H1 (cell line): ENCODE data around the gene AANAT. TPM values are rescaled to one million over a fixed set of nuclear protein-coding genes. Genes with fewer than 3 reads are reported as not detected.
"Not testable (repeated sequence)": the region's sequence is repeated elsewhere in the genome, so short reads cannot be mapped to it uniquely, and the experiment has no call there.

Experiments
- CTCF ChIA-PET: fragments of 300-600 bp; sonication (Branson Sonifier 250); formaldehyde crosslinking; loops from one replicate; lab custom pipeline; 2021; ENCODE audit not compliant: partially characterized antibody; lab: Charles Lee
- POLR2A ChIA-PET: fragments of 300-600 bp; sonication (Branson Sonifier 250); formaldehyde crosslinking; loops from one replicate; lab custom pipeline; 2021; ENCODE audit warnings: inconsistent platforms; ENCODE audit not compliant: partially characterized antibody; lab: Charles Lee
- DNase-seq, 2 experiments: peaks; one replicate each; pipeline versions ENCODE4 v3.0.0 to v3.0.0-alpha.2; 2010 to 2022; ENCODE audit warnings: low spot score in 2 of 2, low read depth in 1 of 2, mixed read lengths in 1 of 2
- FAIRE-seq: peaks from 2 replicates; lab custom pipeline; 2011; peaks lifted over from hg19 to GRCh38; lab: Jason Lieb, UNC
- H2AFZ ChIP-seq: 2 replicates; pipeline ENCODE4 v1.8.1; 2012; ENCODE audit warnings: low read length, inconsistent platforms
- H2AK5ac ChIP-seq: 2 replicates; pipeline ENCODE4 v1.6.1; 2013; ENCODE audit warnings: low read depth, low read length
- H2BK120ac ChIP-seq: replicated peaks from 2 replicates; pipeline ENCODE3; 2013; ENCODE audit warnings: low read depth, low read length, inconsistent platforms
- H2BK12ac ChIP-seq: 2 replicates; pipeline ENCODE4 v1.6.1; 2013; ENCODE audit warnings: low read depth, low read length
- H2BK15ac ChIP-seq: 2 replicates; pipeline ENCODE4 v1.6.1; 2013; ENCODE audit warnings: low read length
- H2BK20ac ChIP-seq: 2 replicates; pipeline ENCODE4 v1.6.1; 2013; ENCODE audit warnings: low read length
- H2BK5ac ChIP-seq: 2 replicates; pipeline ENCODE4 v1.6.1; 2013; ENCODE audit warnings: low read depth, low read length
- H3K14ac ChIP-seq: 2 replicates; pipeline ENCODE4 v1.6.1; 2013; ENCODE audit warnings: inconsistent platforms; ENCODE audit not compliant: insufficient read length
- H3K18ac ChIP-seq: 2 replicates; pipeline ENCODE4 v1.6.1; 2013; ENCODE audit warnings: low read length; ENCODE audit errors: extremely low read depth
- H3K23ac ChIP-seq: 2 replicates; pipeline ENCODE4 v1.6.1; 2013; ENCODE audit warnings: inconsistent platforms; ENCODE audit not compliant: insufficient read length
- H3K23me2 ChIP-seq: 2 replicates; pipeline ENCODE4 v1.6.1; 2013; ENCODE audit warnings: low read depth, low read length
- H3K27ac ChIP-seq: 2 replicates; pipeline ENCODE4 v1.6.1; 2011; ENCODE audit warnings: low read depth, low read length, inconsistent platforms
- H3K27me3 ChIP-seq, 4 experiments: replicated peaks in 1 of 4; 1 replicate in 1 of 4; 2 replicates in 3 of 4; pipeline versions ENCODE4 v1.6.1 to v1.8.1; 2011 to 2013; ENCODE audit warnings: low read length in 3 of 4, mild to moderate bottlenecking in 3 of 4, inconsistent platforms in 2 of 4, mixed read lengths in 2 of 4, moderate library complexity in 1 of 4; ENCODE audit not compliant: control insufficient read depth in 3 of 4, insufficient read depth in 3 of 4; ENCODE audit errors: extremely low read depth in 1 of 4
- H3K36me3 ChIP-seq, 4 experiments: 2 replicates each; pipeline versions ENCODE4 v1.6.1 to v1.8.1; 2011 to 2013; ENCODE audit warnings: mild to moderate bottlenecking in 4 of 4, low read length in 3 of 4, moderate library complexity in 2 of 4, control low read depth in 1 of 4, inconsistent platforms in 1 of 4; ENCODE audit not compliant: insufficient read depth in 4 of 4, control insufficient read depth in 2 of 4
- H3K4ac ChIP-seq: replicated peaks from 2 replicates; pipeline ENCODE3; 2013; ENCODE audit warnings: low read length, low read depth, mixed read lengths, inconsistent platforms; ENCODE audit not compliant: insufficient read length
- H3K4me1 ChIP-seq, 4 experiments: replicated peaks in 1 of 4; 1 replicate in 1 of 4; 2 replicates in 3 of 4; pipeline versions ENCODE4 v1.6.1 to v1.8.1; 2011 to 2013; ENCODE audit warnings: low read length in 3 of 4, inconsistent platforms in 2 of 4, mixed read lengths in 1 of 4; ENCODE audit not compliant: insufficient read depth in 4 of 4, control insufficient read depth in 3 of 4
- H3K4me2 ChIP-seq, 2 experiments: 2 replicates each; pipeline versions ENCODE4 v1.6.1 to v1.8.1; 2011 to 2013; ENCODE audit warnings: low read depth in 2 of 2, low read length in 2 of 2, control low read depth in 1 of 2, inconsistent platforms in 1 of 2, mild to moderate bottlenecking in 1 of 2; ENCODE audit not compliant: insufficient read depth in 1 of 2
- H3K4me3 ChIP-seq, 4 experiments: fragments of 200-600, 300-600 bp in 1 of 4; sonication (generic), shearing (Covaris generic), sonication (Bioruptor Twin) in 1 of 4; 2 replicates each; pipeline versions ENCODE4 v1.5.1 to v1.8.1; 2011 to 2016; ENCODE audit warnings: low read length in 4 of 4, low read depth in 3 of 4, control low read depth in 2 of 4, inconsistent platforms in 2 of 4, mild to moderate bottlenecking in 2 of 4, mixed read lengths in 1 of 4, moderate library complexity in 1 of 4; ENCODE audit not compliant: insufficient read depth in 2 of 4; ENCODE audit errors: extremely low read depth in 1 of 4
- H3K56ac ChIP-seq: replicated peaks from 2 replicates; pipeline ENCODE3; 2013; ENCODE audit warnings: low read depth, mild to moderate bottlenecking, mixed read lengths, low read length, inconsistent platforms; ENCODE audit not compliant: insufficient read length
- H3K79me1 ChIP-seq: 2 replicates; pipeline ENCODE4 v1.6.1; 2013; ENCODE audit warnings: low read depth, low read length, control low read depth
- H3K79me2 ChIP-seq, 2 experiments: 2 replicates each; pipeline versions ENCODE4 v1.6.1 to v1.8.1; 2012 to 2013; ENCODE audit warnings: low read length in 2 of 2, mild to moderate bottlenecking in 2 of 2, inconsistent platforms in 1 of 2; ENCODE audit not compliant: insufficient read depth in 2 of 2, control insufficient read depth in 1 of 2
- H3K9ac ChIP-seq, 4 experiments: replicated peaks in 1 of 4; 1 replicate in 1 of 4; 2 replicates in 3 of 4; pipeline versions ENCODE4 v1.6.1 to v1.8.1; 2011 to 2013; ENCODE audit warnings: low read depth in 3 of 4, low read length in 3 of 4, control low read depth in 2 of 4, mild to moderate bottlenecking in 2 of 4, moderate library complexity in 2 of 4, inconsistent platforms in 1 of 4; ENCODE audit errors: extremely low read depth in 1 of 4
- H3K9me3 ChIP-seq, 2 experiments: 2 replicates each; pipeline versions ENCODE4 v1.6.1 to v1.8.1; 2012 to 2013; ENCODE audit warnings: mild to moderate bottlenecking in 2 of 2, moderate library complexity in 2 of 2, control low read depth in 1 of 2, inconsistent platforms in 1 of 2, low read depth in 1 of 2, low read length in 1 of 2, mixed read lengths in 1 of 2; ENCODE audit not compliant: insufficient read depth in 2 of 2
- H4K20me1 ChIP-seq, 2 experiments: replicated peaks in 1 of 2; 2 replicates each; pipeline versions ENCODE3 to v1.8.1; 2011 to 2013; ENCODE audit warnings: inconsistent platforms in 2 of 2, low read length in 2 of 2, mild to moderate bottlenecking in 1 of 2; ENCODE audit not compliant: insufficient read depth in 2 of 2, control insufficient read depth in 1 of 2
- H4K5ac ChIP-seq: 2 replicates; pipeline ENCODE4 v1.6.1; 2013; ENCODE audit warnings: low read length, low read depth, mixed read lengths, inconsistent platforms; ENCODE audit not compliant: insufficient read length
- H4K8ac ChIP-seq: 2 replicates; pipeline ENCODE4 v1.8.0; 2013; ENCODE audit warnings: mild to moderate bottlenecking, moderate library complexity, low read length, inconsistent platforms; ENCODE audit not compliant: insufficient read depth; ENCODE audit errors: extremely low read depth
- H4K91ac ChIP-seq: replicated peaks from 2 replicates; pipeline ENCODE3; 2013; ENCODE audit warnings: low read length, mixed read lengths, inconsistent platforms; ENCODE audit not compliant: insufficient read length
- BCL11A ChIP-seq, 2 experiments: IDR thresholded peaks; one replicate each; pipeline ENCODE4 v1.6.1; 2011; ENCODE audit warnings: low read depth in 2 of 2, low read length in 2 of 2, mild to moderate bottlenecking in 2 of 2
- CBX8 ChIP-seq: fragments of 300-800, 300-1000 bp; sonication (generic); IDR thresholded peaks from 2 replicates; pipeline ENCODE4 v1.7.1; 2016; ENCODE audit warnings: low read depth, low read length, borderline replicate concordance
- HDAC6 ChIP-seq: IDR thresholded peaks from one replicate; pipeline ENCODE4 v1.7.1; 2012; ENCODE audit warnings: low read depth, mild to moderate bottlenecking, inconsistent platforms, low read length, moderate library complexity
- POLR2A ChIP-seq, 2 experiments: IDR thresholded peaks; 1 replicate in 1 of 2; 2 replicates in 1 of 2; pipeline ENCODE4 v1.6.1; 2011; ENCODE audit warnings: low read depth in 2 of 2, low read length in 2 of 2, mild to moderate bottlenecking in 2 of 2; ENCODE audit errors: control extremely low read depth in 1 of 2
- SIX5 ChIP-seq: IDR thresholded peaks from 2 replicates; pipeline ENCODE4 v1.6.1; 2011; ENCODE audit warnings: mild to moderate bottlenecking, low read depth, low read length
- WGBS, 2 experiments: shearing (Covaris generic) in 1 of 2; methylation state at CpG; one replicate each; pipeline versions ENCODE4 v1.1.6 to v1.1.7; 2013 to 2015; ENCODE audit warnings: low lambda C conversion rate in 2 of 2, mixed read lengths in 2 of 2, inconsistent platforms in 1 of 2, low coverage in 1 of 2, missing lambda C conversion rate in 1 of 2; ENCODE audit not compliant: insufficient replicate concordance in 2 of 2, insufficient coverage in 1 of 2, insufficient read length in 1 of 2; ENCODE audit errors: extremely low coverage in 1 of 2, missing lambda C conversion rate in 1 of 2; 5-methylcytosine and 5-hydroxymethylcytosine counted together
- polyA plus RNA-seq, 7 experiments: library from polyadenylated mRNA; depleted of rRNA in 3 of 7; stranded (reverse) in 5 of 7; unstranded in 2 of 7; fragments of >200 nt in 5 of 7; fragments of 200-250 nt in 2 of 7; gene quantifications; 1 replicate in 5 of 7; 2 replicates in 1 of 7; 4 replicates in 1 of 7; pipeline versions ENCODE4 v1.2.1 to v1.2.3, GENCODE V29; 2011 to 2013; ENCODE audit warnings: missing spikeins in 2 of 7, mixed read lengths in 2 of 7
- total RNA-seq: library from RNA; stranded (reverse); fragmentation: NEBNext Ultra II Directional; extraction: Animal tissue kit (Norgen Biotek cat#: 25700); gene quantifications from 2 replicates; pipeline ENCODE4 v1.2.1, GENCODE V29; 2021

AANAT gene
- total and polyA plus RNA-seq, 2 of the 8 experiments (the other 6 are each of a cell fraction or from before 2014, with no cell fraction given) = 0.53 TPM; not detected in 1

DNA sequence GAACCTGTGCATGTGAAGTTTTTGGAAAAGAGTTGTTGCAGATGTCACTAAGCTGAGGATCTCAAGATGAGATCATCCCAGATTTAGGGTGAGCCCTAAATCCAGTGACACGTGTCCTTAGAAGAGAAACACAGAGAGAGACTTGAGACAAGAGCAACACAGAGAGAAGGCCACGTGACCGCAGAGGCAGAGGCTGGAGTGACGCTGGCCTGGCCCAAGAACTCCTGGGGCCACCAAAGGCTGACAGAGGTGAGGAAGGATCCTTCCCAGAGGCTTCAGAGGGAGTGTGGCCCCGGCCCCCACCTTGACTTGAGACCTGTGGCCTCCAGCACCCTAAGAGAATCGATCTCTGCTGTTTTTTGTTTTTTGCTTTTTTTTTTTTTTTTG is 45.9 kb downstream of the AANAT start (continued):
- TF ChIP-seq HDAC6 (no peak), SIX5 (no peak), POLR2A (IDR thresholded peaks at IDR 0.05; ENCODE audit: control extremely low read depth in 1 of 2, low read depth in 2 of 2, low read length in 2 of 2) (no peak), CBX8 (no peak), BCL11A (IDR thresholded peaks at IDR 0.05; ENCODE audit: low read depth in 2 of 2, low read length in 2 of 2) (no peak)
- TF ChIP-seq, all 59 proteins: peak for 0

GRCh38 chr17:76514355-76514754 is 47.0 kb downstream of the AANAT start:
- H4K5ac ChIP-seq, H2BK120ac ChIP-seq, H2AK5ac ChIP-seq, H3K23ac ChIP-seq, H4K8ac ChIP-seq, H3K27ac ChIP-seq, H3K9ac ChIP-seq, H3K79me1 ChIP-seq, H3K56ac ChIP-seq, H4K20me1 ChIP-seq, H2BK12ac ChIP-seq, H3K4me3 ChIP-seq, H4K91ac ChIP-seq, H3K36me3 ChIP-seq, H3K18ac ChIP-seq, H3K4me1 ChIP-seq, H2AFZ ChIP-seq, H2BK20ac ChIP-seq, H3K4ac ChIP-seq, H3K4me2 ChIP-seq, H3K79me2 ChIP-seq, H3K9me3 ChIP-seq, H3K27me3 ChIP-seq, FAIRE-seq, H3K23me2 ChIP-seq, DNase-seq, H2BK15ac ChIP-seq, H2BK5ac ChIP-seq, H3K14ac ChIP-seq: not testable (repeated sequence)
- POLR2A ChIA-PET = interaction anchor here (0.6 kb wide), 1 partner anchor 40 kb away, joined by 3 read pairs; no protein-coding TSS in a partner anchor
- 84% methylated on average over 6 of the region's 6 CpGs; no CpG with 5 or more reads in 1 of the 2 experiments for WGBS, 2 experiments
- CTCF ChIA-PET = interaction anchor here (0.9 to 3.7 kb wide), 7 partner anchors 9 to 200 kb away, joined by 3 to 21 read pairs (median 4); no protein-coding TSS in a partner anchor
